Neuronal stem cell (in vitro differentiated cells): ENCODE results near the gene PRPF19.

Source experiments
- DNase-seq: peaks from one replicate; pipeline ENCODE4 v3.0.0-alpha.2; 2013; ENCODE audit warnings: low spot score
- H2AFZ ChIP-seq: one replicate; pipeline ENCODE4 v1.6.1; 2013; ENCODE audit warnings: mild to moderate bottlenecking, low read length, inconsistent platforms
- H2AK5ac ChIP-seq: 2 replicates; pipeline ENCODE4 v1.6.1; 2013; ENCODE audit warnings: low read depth, mild to moderate bottlenecking, inconsistent platforms, low read length, moderate library complexity, mixed read lengths
- H2BK120ac ChIP-seq: 2 replicates; pipeline ENCODE4 v1.6.1; 2013; ENCODE audit warnings: low read depth, mild to moderate bottlenecking, inconsistent platforms, low read length, moderate library complexity, mixed read lengths
- H2BK12ac ChIP-seq: one replicate; pipeline ENCODE4 v1.6.1; 2013; ENCODE audit warnings: low read length, inconsistent platforms
- H2BK15ac ChIP-seq: 2 replicates; pipeline ENCODE4 v1.6.1; 2013; ENCODE audit warnings: mild to moderate bottlenecking, low read length, inconsistent platforms, mixed read lengths
- H2BK5ac ChIP-seq: one replicate; pipeline ENCODE4 v1.6.1; 2013; ENCODE audit warnings: inconsistent platforms, mild to moderate bottlenecking, low read length, moderate library complexity
- H3K14ac ChIP-seq: one replicate; pipeline ENCODE4 v1.6.1; 2013; ENCODE audit warnings: low read length, inconsistent platforms
- H3K18ac ChIP-seq: 2 replicates; pipeline ENCODE4 v1.6.1; 2013; ENCODE audit warnings: low read length, inconsistent platforms
- H3K23ac ChIP-seq: 2 replicates; pipeline ENCODE4 v1.6.1; 2013; ENCODE audit warnings: low read depth, mild to moderate bottlenecking, mixed read lengths, low read length, inconsistent platforms; ENCODE audit not compliant: poor library complexity
- H3K27ac ChIP-seq: replicated peaks from 3 replicates; pipeline ENCODE4 v1.5.1; 2013; ENCODE audit warnings: low read length, inconsistent platforms
- H3K27me3 ChIP-seq, 3 experiments: 2 replicates each; pipeline ENCODE4 v1.6.1; 2013; ENCODE audit warnings: low read length in 3 of 3, mild to moderate bottlenecking in 2 of 3, inconsistent platforms in 1 of 3, low read depth in 1 of 3, mixed read lengths in 1 of 3, moderate library complexity in 1 of 3; ENCODE audit not compliant: control insufficient read depth in 3 of 3, insufficient read depth in 3 of 3
- H3K36me3 ChIP-seq, 2 donors: replicated peaks in 1 of 2; 2 replicates each; pipeline ENCODE4 v1.6.1; 2013; ENCODE audit warnings: low read length in 2 of 2; ENCODE audit not compliant: control insufficient read depth in 2 of 2, insufficient read depth in 2 of 2
- H3K4ac ChIP-seq: 2 replicates; pipeline ENCODE4 v1.6.1; 2013; ENCODE audit warnings: inconsistent platforms, mild to moderate bottlenecking, low read length, moderate library complexity
- H3K4me1 ChIP-seq, 2 donors: 1 replicate in 1 of 2; 2 replicates in 1 of 2; pipeline ENCODE4 v1.6.1; 2013; ENCODE audit warnings: low read length in 2 of 2, low read depth in 1 of 2; ENCODE audit not compliant: control insufficient read depth in 2 of 2, insufficient read depth in 1 of 2
- H3K4me2 ChIP-seq: one replicate; pipeline ENCODE4 v1.6.1; 2013; ENCODE audit warnings: mild to moderate bottlenecking, low read length, inconsistent platforms; ENCODE audit not compliant: insufficient read depth, poor library complexity, severe bottlenecking
- H3K4me3 ChIP-seq, 2 donors: 2 replicates each; pipeline ENCODE4 v1.5.1; 2013; ENCODE audit warnings: low read length in 2 of 2, mild to moderate bottlenecking in 2 of 2, inconsistent platforms in 1 of 2, moderate library complexity in 1 of 2
- H3K79me1 ChIP-seq: one replicate; pipeline ENCODE4 v1.6.1; 2013; ENCODE audit warnings: low read depth, mild to moderate bottlenecking, inconsistent platforms, low read length, moderate library complexity
- H3K9ac ChIP-seq: one replicate; pipeline ENCODE4 v1.6.1; 2013; ENCODE audit warnings: mild to moderate bottlenecking, low read depth, low read length, inconsistent platforms; ENCODE audit not compliant: poor library complexity
- H3K9me3 ChIP-seq, 2 donors: replicated peaks in 1 of 2; 2 replicates each; pipeline versions ENCODE3 to v1.6.1; 2013; ENCODE audit warnings: low read length in 2 of 2, mild to moderate bottlenecking in 2 of 2, inconsistent platforms in 1 of 2, low read depth in 1 of 2, mixed read lengths in 1 of 2, moderate library complexity in 1 of 2; ENCODE audit not compliant: control insufficient read depth in 2 of 2, insufficient read depth in 1 of 2
- H4K8ac ChIP-seq: one replicate; pipeline ENCODE4 v1.6.1; 2013; ENCODE audit warnings: low read depth, mild to moderate bottlenecking, inconsistent platforms, low read length, moderate library complexity
- H4K91ac ChIP-seq: one replicate; pipeline ENCODE4 v1.6.1; 2013; ENCODE audit warnings: low read length, low read depth, mild to moderate bottlenecking, inconsistent platforms; ENCODE audit not compliant: poor library complexity
- WGBS, 2 donors: extraction: QIAGEN DNeasy Blood & Tissue Kit; methylation state at CpG; one replicate each; pipeline ENCODE4 v1.1.7; 2013; ENCODE audit warnings: missing lambda C conversion rate in 2 of 2, mixed read lengths in 1 of 2; ENCODE audit not compliant: insufficient read length in 2 of 2, insufficient replicate concordance in 1 of 2; ENCODE audit errors: extremely low coverage in 2 of 2; 5-methylcytosine and 5-hydroxymethylcytosine counted together

PRPF19 gene

DNA sequence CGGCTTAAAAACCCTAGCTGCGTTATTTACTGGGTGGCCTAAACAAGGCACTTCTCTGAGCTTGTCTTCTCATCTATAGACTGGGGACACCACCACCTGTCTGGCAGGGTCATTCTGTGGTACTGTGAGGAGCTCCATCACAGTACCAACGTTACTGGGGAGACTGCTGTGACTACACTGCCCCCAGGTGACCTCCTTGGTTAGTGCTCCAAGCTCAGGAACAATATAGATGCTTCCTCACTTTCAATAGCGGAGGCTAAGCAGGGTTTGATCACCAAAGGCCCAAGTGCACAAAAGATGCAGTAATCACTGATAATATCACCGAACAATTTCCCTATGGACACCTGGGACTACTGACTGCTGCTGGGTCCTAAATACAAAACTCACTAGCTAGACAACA lies 18.8 kb downstream of the PRPF19 start:
- Histone ChIP-seq H2BK15ac (no peak overlapping the region), H3K9me3 (no peaks in the 10 kb centered on the region), H3K4me3 (no peak overlapping the region), H3K4ac (no peak overlapping the region), H3K36me3 (peaks cover 10 to 31% of the 10 kb centered on the region in 2 donors), H2BK5ac (no peak overlapping the region), H3K4me1 (no peaks in the 10 kb centered on the region), H3K79me1 (no peaks in the 10 kb centered on the region), H3K27ac (no peak overlapping the region), H3K4me2 (no peak overlapping the region), H2BK12ac (no peak overlapping the region), H2BK120ac (no peak overlapping the region), H3K23ac (no peak overlapping the region), H4K91ac (no peak overlapping the region), H3K14ac (no peak overlapping the region), H3K27me3 (no peaks in the 10 kb centered on the region), H4K8ac (no peak overlapping the region), H3K9ac (no peak overlapping the region), H3K18ac (no peak overlapping the region), H2AFZ (no peak overlapping the region), H2AK5ac (no peak overlapping the region)
- peak; percentile 24 for DNase-seq
- no CpG with 5 or more reads among the region's 5 CpGs for WGBS, 2 donors

DNA sequence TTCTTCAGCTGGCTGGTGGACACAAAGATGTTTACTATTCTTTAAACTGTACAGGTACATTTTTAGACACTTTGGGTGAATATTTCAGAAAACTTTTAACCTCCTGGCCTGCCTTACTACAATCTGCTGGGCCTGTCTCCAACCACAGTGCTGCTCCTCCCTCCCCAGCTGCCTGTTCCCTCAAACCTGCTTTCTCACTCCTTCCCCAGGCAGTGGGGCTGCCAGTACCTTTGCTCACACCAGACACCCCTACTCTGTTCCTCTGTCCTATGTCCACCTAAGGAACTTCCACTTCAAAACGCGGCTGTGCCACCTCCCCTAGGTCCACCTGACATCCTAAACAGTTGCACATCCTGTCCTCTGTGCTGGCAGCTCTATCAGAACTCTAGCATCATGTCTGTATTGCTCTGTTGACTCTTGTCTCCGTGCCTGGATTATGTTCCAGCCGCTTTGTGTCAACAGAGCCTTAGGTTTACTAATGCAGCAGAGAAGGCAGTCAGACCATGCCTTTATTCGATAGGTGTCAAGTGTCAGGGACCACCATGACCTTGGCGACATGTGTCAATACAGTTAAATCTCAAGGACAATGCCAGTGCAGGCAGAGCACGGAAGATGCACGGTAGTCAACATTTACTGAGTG lies 25.6 kb downstream of the PRPF19 start:
- H3K14ac ChIP-seq, result no peak overlapping the region

DNA sequence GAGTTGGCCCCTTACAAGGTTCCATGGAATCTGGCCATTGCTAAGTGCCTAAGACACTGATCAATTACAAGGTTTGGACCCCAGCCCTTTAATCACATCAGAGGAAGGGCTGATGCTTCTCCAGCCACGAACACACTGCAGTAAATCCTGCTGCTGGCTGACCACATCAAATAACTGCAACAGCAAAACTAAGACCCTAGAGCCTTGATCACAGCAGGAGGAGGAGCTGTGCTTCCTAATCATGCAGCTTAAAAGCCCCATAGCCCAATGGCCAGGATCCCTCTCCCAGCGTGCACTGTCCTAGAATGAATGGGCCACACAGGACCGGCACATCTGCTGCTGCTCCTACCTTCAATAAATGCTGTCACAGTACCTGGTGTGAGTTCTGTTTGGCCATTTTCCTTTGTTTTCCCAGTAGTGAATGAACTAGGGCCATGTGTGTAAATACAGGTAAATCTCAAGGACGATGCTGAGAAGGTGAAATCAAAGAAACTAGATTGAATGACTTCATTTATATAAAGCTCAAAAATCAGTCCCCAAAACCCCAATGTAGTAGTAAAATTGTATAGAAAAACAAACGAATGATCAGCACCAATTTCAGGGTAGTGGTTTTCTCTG lies 26.3 kb downstream of the PRPF19 start:
- H3K79me1 ChIP-seq, result no peaks in the 10 kb centered on the region
- H3K9me3 ChIP-seq, result no peaks in the 10 kb centered on the region
- no peak overlapping the region for H3K4me3 ChIP-seq
- H3K27ac ChIP-seq, result no peak overlapping the region
- no peaks in the 10 kb centered on the region for H3K27me3 ChIP-seq
- H3K18ac ChIP-seq, result no peak overlapping the region
- WGBS, 2 donors, result no CpG with 5 or more reads among the region's 5 CpGs
- H3K4me2 ChIP-seq, result no peak overlapping the region
- H2BK5ac ChIP-seq, result no peak overlapping the region
- no peak overlapping the region for H2AFZ ChIP-seq
- no peak overlapping the region for H2BK15ac ChIP-seq
- peaks cover 8 to 16% of the 10 kb centered on the region in 2 donors for H3K36me3 ChIP-seq
- H2BK12ac ChIP-seq, result no peak overlapping the region
- no peak for DNase-seq
- no peak overlapping the region for H3K23ac ChIP-seq
- no peak overlapping the region for H4K8ac ChIP-seq
- H3K4me1 ChIP-seq, result peaks cover 0 to 6% of the 10 kb centered on the region in 2 donors
- no peak overlapping the region for H4K91ac ChIP-seq
- no peak overlapping the region for H3K9ac ChIP-seq
- H2AK5ac ChIP-seq, result no peak overlapping the region
- H3K14ac ChIP-seq, result no peak overlapping the region
- H2BK120ac ChIP-seq, result no peak overlapping the region
- H3K4ac ChIP-seq, result no peak overlapping the region

More for the DNA sequence above, 25.6 kb downstream of the PRPF19 start:
- H3K27ac ChIP-seq, result no peak overlapping the region
- H3K27me3 ChIP-seq, result no peaks in the 10 kb centered on the region
- no peak overlapping the region for H4K8ac ChIP-seq
- no peak overlapping the region for H2AFZ ChIP-seq
- no peak for DNase-seq
- no peak overlapping the region for H4K91ac ChIP-seq
- no peak overlapping the region for H3K18ac ChIP-seq
- no peak overlapping the region for H3K4ac ChIP-seq
- no peak overlapping the region for H2BK15ac ChIP-seq
- H2AK5ac ChIP-seq, result no peak overlapping the region
- H2BK120ac ChIP-seq, result no peak overlapping the region
- no peaks in the 10 kb centered on the region for H3K79me1 ChIP-seq
- H3K4me2 ChIP-seq, result no peak overlapping the region
- no peak overlapping the region for H3K23ac ChIP-seq
- no CpG with 5 or more reads among the region's 8 CpGs for WGBS, 2 donors
- no peaks in the 10 kb centered on the region for H3K9me3 ChIP-seq
- no peak overlapping the region for H2BK5ac ChIP-seq
- H3K9ac ChIP-seq, result no peak overlapping the region
- peaks cover 0 to 6% of the 10 kb centered on the region in 2 donors for H3K4me1 ChIP-seq
- peaks cover 5 to 16% of the 10 kb centered on the region in 2 donors for H3K36me3 ChIP-seq
- H3K4me3 ChIP-seq, result no peak overlapping the region
- no peak overlapping the region for H2BK12ac ChIP-seq

DNA sequence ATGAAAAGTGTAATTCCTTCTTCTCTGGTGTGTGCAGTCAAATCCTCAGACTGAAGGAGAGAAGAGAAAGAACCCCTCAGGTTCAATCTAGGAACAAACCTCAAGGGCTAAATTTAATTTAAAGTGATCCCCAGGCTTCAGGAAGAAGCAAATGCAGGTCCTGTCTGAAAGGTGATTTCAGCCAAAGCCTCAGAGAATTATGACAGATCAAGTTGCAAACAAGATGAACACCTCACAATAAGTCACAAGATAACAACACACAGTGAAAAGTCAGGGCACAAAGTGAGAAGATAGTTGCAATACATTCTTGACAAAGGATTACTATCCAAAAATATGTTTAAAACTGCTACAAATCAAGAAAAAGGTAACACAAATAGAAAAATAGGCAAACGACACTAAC lies 27.3 kb downstream of the PRPF19 start:
- H3K79me1 ChIP-seq, result no peaks in the 10 kb centered on the region
- no CpG with 5 or more reads among the region's 1 CpG for WGBS, 2 donors
- H4K91ac ChIP-seq, result no peak overlapping the region
- H2AFZ ChIP-seq, result no peak overlapping the region
- no peak overlapping the region for H2BK120ac ChIP-seq
- H3K4ac ChIP-seq, result no peak overlapping the region
- no peak overlapping the region for H3K9ac ChIP-seq
- no peak overlapping the region for H2AK5ac ChIP-seq
- H4K8ac ChIP-seq, result no peak overlapping the region
- H3K14ac ChIP-seq, result no peak overlapping the region
- H3K4me3 ChIP-seq, result no peak overlapping the region
- H3K27me3 ChIP-seq, result no peaks in the 10 kb centered on the region
- no peak for DNase-seq
- H3K36me3 ChIP-seq, result peaks cover 8 to 22% of the 10 kb centered on the region in 2 donors
- H3K9me3 ChIP-seq, result no peaks in the 10 kb centered on the region
- no peak overlapping the region for H2BK15ac ChIP-seq
- H2BK12ac ChIP-seq, result no peak overlapping the region
- peaks cover 0 to 6% of the 10 kb centered on the region in 2 donors for H3K4me1 ChIP-seq
- no peak overlapping the region for H3K23ac ChIP-seq
- H3K27ac ChIP-seq, result no peak overlapping the region
- H2BK5ac ChIP-seq, result no peak overlapping the region
- no peak overlapping the region for H3K18ac ChIP-seq
- no peak overlapping the region for H3K4me2 ChIP-seq
